Measurements from ENCODE around the gene NAT16. TPM values are rescaled to one million over a fixed set of nuclear protein-coding genes. Genes with fewer than 3 reads are reported as not detected.

NAT16 gene
- total and polyA plus RNA-seq, 9 of the 15 experiments (the other 6 are each of a cell fraction or from before 2014, with no cell fraction given): 0.04 TPM; not detected in 8

DNA sequence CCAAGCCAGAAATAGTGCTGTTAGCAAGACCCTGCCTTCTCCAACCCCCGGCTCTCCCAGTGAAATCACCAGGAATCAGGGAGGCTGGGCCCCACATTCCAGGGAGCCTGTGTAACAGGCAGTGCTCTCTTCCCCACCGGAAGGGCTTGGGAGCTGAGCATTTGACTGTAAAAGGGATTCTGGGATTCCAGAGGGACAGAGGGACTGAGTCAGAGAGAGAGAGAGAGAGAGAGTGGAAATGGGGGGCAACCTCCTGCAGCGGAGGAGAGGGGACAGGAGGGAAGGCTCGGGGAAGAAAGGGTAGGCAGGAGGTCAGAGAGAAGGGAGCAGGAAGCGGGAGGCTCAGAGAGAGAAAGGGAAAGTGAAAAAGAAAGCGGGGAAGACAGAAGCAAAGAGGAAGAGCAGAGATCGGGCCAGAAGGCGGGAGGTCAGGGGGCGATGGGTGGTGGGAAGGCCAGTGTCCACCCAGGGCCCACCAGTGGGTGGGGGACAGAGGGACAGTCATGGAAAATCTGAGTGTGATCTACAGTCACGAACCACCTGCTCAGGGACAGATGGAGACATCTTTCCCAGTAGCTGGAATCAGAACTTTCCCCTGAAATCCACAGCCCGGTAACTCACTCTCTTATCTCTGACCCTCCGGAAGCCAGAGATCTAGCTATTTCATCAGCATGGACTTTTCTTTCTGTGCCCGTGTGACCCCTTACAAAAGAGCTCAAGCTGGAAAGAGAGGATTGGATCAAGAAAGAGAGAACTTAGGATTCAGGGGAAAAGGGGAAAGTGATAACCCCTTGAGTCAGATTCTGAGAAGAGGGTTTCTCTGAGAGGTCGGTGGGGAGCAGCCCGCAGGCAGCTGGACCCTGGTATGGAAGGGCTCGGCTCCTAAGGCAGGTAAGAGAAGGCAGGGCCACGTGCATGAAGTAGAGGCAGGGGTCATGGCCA lies 57.8 kb downstream of the NAT16 start (continued):
- TF ChIP-seq NR4A1 (CRISPR knock-in tag; IDR thresholded peaks at IDR 0.05): no peak
- TF ChIP-seq NR4A1 (tag; IDR thresholded peaks at IDR 0.05): 0 out of 2 replicates have a peak, but pooled peaks have one; percentile 1
- TF ChIP-seq SPI1 (IDR thresholded peaks at IDR 0.05; ENCODE audit: borderline replicate concordance, low read depth, low read length): no peak
- TF ChIP-seq, protein P1, sequence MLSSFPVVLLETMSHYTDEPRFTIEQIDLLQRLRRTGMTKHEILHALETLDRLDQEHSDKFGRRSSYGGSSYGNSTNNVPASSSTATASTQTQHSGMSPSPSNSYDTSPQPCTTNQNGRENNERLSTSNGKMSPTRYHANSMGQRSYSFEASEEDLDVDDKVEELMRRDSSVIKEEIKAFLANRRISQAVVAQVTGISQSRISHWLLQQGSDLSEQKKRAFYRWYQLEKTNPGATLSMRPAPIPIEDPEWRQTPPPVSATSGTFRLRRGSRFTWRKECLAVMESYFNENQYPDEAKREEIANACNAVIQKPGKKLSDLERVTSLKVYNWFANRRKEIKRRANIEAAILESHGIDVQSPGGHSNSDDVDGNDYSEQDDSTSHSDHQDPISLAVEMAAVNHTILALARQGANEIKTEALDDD (IDR thresholded peaks at IDR 0.05): no peak
- TF ChIP-seq, protein P2, sequence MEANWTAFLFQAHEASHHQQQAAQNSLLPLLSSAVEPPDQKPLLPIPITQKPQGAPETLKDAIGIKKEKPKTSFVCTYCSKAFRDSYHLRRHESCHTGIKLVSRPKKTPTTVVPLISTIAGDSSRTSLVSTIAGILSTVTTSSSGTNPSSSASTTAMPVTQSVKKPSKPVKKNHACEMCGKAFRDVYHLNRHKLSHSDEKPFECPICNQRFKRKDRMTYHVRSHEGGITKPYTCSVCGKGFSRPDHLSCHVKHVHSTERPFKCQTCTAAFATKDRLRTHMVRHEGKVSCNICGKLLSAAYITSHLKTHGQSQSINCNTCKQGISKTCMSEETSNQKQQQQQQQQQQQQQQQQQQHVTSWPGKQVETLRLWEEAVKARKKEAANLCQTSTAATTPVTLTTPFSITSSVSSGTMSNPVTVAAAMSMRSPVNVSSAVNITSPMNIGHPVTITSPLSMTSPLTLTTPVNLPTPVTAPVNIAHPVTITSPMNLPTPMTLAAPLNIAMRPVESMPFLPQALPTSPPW (CRISPR knock-in tag; IDR thresholded peaks at IDR 0.05): no peak
- TF ChIP-seq PHTF2 (CRISPR knock-in tag; IDR thresholded peaks at IDR 0.05): no peak
- TF ChIP-seq SMARCE1 (IDR thresholded peaks at IDR 0.05): peak; percentile 67; the same call in 1 of the 2 replicates
- TF ChIP-seq RFX5 (IDR thresholded peaks at IDR 0.05; ENCODE audit: low read depth, low read length): no peak
- peak in 1 of 2 experiments; percentile 87; a peak in 2 of 4 replicates for TF ChIP-seq RCOR1 (IDR thresholded peaks at IDR 0.05; ENCODE audit: borderline replicate concordance in 1 of 2, low read depth in 2 of 2, low read length in 2 of 2)
- TF ChIP-seq HMGN3 (IDR thresholded peaks at IDR 0.05; ENCODE audit: borderline replicate concordance, extremely low read depth, insufficient read length, low read depth, low read length): no peak
- peak; percentile 41; the same call in 1 of the 2 replicates for TF ChIP-seq SOX6 (IDR thresholded peaks at IDR 0.05)
- TF ChIP-seq ARID1B (IDR thresholded peaks at IDR 0.05): peak; percentile 75
- TF ChIP-seq CBFA2T2 (conservative IDR thresholded peaks at IDR 0.05): peak; percentile 39
- no peak for TF ChIP-seq JUNB (CRISPR knock-in tag; conservative IDR thresholded peaks at IDR 0.05)
- peak; percentile 63; the same call in 1 of the 2 replicates for TF ChIP-seq ETV5 (CRISPR knock-in tag; IDR thresholded peaks at IDR 0.05; ENCODE audit: low read depth)
- TF ChIP-seq SNIP1 (IDR thresholded peaks at IDR 0.05; ENCODE audit: low read depth): no peak
- TF ChIP-seq ZNF41 (CRISPR knock-in tag; conservative IDR thresholded peaks at IDR 0.05): no peak
- peak; percentile 14 for TF ChIP-seq KDM5B (IDR thresholded peaks at IDR 0.05; ENCODE audit: insufficient replicate concordance, low read depth, low read length)
- TF ChIP-seq, protein P3, sequence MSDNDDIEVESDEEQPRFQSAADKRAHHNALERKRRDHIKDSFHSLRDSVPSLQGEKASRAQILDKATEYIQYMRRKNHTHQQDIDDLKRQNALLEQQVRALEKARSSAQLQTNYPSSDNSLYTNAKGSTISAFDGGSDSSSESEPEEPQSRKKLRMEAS (CRISPR knock-in tag; IDR thresholded peaks at IDR 0.05): no peak
- TF ChIP-seq, protein P4, sequence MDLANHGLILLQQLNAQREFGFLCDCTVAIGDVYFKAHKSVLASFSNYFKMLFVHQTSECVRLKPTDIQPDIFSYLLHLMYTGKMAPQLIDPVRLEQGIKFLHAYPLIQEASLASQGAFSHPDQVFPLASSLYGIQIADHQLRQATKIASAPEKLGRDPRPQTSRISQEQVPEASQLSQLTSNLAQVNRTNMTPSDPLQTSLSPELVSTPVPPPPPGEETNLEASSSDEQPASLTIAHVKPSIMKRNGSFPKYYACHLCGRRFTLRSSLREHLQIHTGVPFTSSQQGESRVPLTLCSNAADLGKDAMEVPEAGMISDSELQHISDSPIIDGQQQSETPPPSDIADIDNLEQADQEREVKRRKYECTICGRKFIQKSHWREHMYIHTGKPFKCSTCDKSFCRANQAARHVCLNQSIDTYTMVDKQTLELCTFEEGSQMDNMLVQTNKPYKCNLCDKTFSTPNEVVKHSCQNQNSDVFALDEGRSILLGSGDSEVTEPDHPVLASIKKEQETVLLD (IDR thresholded peaks at IDR 0.05): no peak
- TF ChIP-seq CC2D1A (IDR thresholded peaks at IDR 0.05): 0 out of 2 replicates have a peak, but pooled peaks have one; percentile 21
- peak; percentile 11; the same call in 1 of the 2 replicates for TF ChIP-seq NR2C1 (IDR thresholded peaks at IDR 0.05)
- TF ChIP-seq NR2C1 (tag; IDR thresholded peaks at IDR 0.05): peak; percentile 65
- no peak for TF ChIP-seq ZKSCAN3 (CRISPR knock-in tag; IDR thresholded peaks at IDR 0.05)
- TF ChIP-seq MAFG (tag; conservative IDR thresholded peaks at IDR 0.05): no peak
- TF ChIP-seq NBN (IDR thresholded peaks at IDR 0.05; ENCODE audit: low read depth): no peak
- no peak for TF ChIP-seq CCAR2 (IDR thresholded peaks at IDR 0.05; ENCODE audit: low read depth, low read length)
